ENCODE data around the gene DNAJC11.

The DNAJC11 gene

GRCh38 chr1:6599141-6599975 lies 102.3 kb downstream of the DNAJC11 start:
- DNase-seq (ENCODE audit: low read depth in 2 of 2), result no peak

- no peak for DNase-seq (ENCODE audit: low read depth in 2 of 2)
Observed at GRCh38 chr1:6597777-6598131, 103.9 kb downstream of the DNAJC11 start.

GRCh38 chr1:6596886-6597776 lies 104.5 kb downstream of the DNAJC11 start:
- no peak for DNase-seq (ENCODE audit: low read depth in 2 of 2)

GRCh38 chr1:6596351-6596750 lies 105.3 kb downstream of the DNAJC11 start:
- no peak for DNase-seq (ENCODE audit: low read depth in 2 of 2)

GRCh38 chr1:6594977-6595740 lies 106.5 kb downstream of the DNAJC11 start:
- DNase-seq (ENCODE audit: low read depth in 2 of 2), result no peak

GRCh38 chr1:6593810-6594209 lies 107.8 kb downstream of the DNAJC11 start:
- DNase-seq (ENCODE audit: low read depth in 2 of 2), result no peak

- DNase-seq (ENCODE audit: low read depth in 2 of 2), result no peak
Observed at GRCh38 chr1:6592865-6593593, 108.6 kb downstream of the DNAJC11 start.

GRCh38 chr1:6592441-6592840 lies 109.2 kb downstream of the DNAJC11 start:
- no peak for DNase-seq (ENCODE audit: low read depth in 2 of 2)

- DNase-seq (ENCODE audit: low read depth in 2 of 2), result no peak
Observed at GRCh38 chr1:6591644-6592043, 110.0 kb downstream of the DNAJC11 start.

GRCh38 chr1:6591222-6591621 lies 110.4 kb downstream of the DNAJC11 start:
- no peak for DNase-seq (ENCODE audit: low read depth in 2 of 2)

GRCh38 chr1:6590046-6590445 lies 111.6 kb downstream of the DNAJC11 start:
- DNase-seq (ENCODE audit: low read depth in 2 of 2), result no peak

- DNase-seq (ENCODE audit: low read depth in 2 of 2), result no peak
Observed at GRCh38 chr1:6588893-6589520, 112.6 kb downstream of the DNAJC11 start.

GRCh38 chr1:6588128-6588892 lies 113.3 kb downstream of the DNAJC11 start:
- no peak for DNase-seq (ENCODE audit: low read depth in 2 of 2)

- DNase-seq (ENCODE audit: low read depth in 2 of 2), result no peak
Observed at GRCh38 chr1:6587261-6588005, 114.2 kb downstream of the DNAJC11 start.

- DNase-seq (ENCODE audit: low read depth in 2 of 2), result no peak
Observed at GRCh38 chr1:6586404-6586816, 115.2 kb downstream of the DNAJC11 start.

GRCh38 chr1:6585841-6586240 lies 115.8 kb downstream of the DNAJC11 start:
- DNase-seq (ENCODE audit: low read depth in 2 of 2), result no peak

GRCh38 chr1:6585081-6585722 lies 116.4 kb downstream of the DNAJC11 start:
- no peak for DNase-seq (ENCODE audit: low read depth in 2 of 2)

All from stimulated activated CD8-positive, alpha-beta memory T cell treated with anti-CD3 and anti-CD28 coated beads, Interleukin-2, amount 100 ng/mL, for 1 hour (primary cell).